ENCODE data around the gene ARID5A. TPM values are rescaled to one million over a fixed set of nuclear protein-coding genes. Genes with fewer than 3 reads are reported as not detected.

ARID5A gene
- total and polyA plus RNA-seq, 4 donors, result 12.5 to 61.9 (median 28.4) TPM

DNA sequence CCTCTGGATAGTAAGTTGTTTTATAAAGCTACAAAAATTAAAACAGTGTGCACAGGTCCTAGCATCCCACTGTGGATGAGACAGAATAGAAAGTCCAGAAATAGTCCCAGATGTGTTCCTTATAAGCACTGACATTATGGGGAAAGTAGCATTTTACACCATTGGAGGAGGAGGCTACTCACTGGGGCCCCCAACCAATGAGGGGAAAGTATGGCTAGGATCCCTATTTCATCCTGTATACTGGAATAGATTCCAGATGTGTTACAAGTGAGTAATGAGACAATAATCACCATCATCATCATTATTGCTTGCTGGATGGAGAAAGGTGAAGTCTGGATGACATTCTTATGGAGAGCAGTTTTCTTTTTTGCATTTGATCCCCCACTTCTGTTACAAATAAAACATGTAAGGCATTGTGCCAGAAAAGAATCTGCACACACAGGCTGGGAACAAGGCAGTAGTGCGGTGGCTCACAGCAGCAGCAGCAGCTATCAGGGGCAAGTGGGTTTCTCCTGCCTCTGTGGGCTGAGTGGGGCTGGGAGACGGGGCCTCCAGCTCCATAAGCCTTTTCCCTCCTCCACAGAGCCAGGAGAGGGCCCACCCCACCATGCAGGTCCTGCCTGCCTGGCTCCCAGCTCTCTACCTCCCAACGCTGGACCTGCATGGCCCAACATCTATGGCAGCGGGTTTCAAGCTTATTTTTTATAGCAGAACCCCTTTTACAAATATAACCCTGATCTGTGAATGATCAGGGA lies 5.0 kb downstream of the ARID5A start:
- DNase-seq, result no peak
- peaks cover 0 to 27% (median 0%) of the 10 kb centered on the region in 5 donors for H3K4me1 ChIP-seq (ENCODE audit: control insufficient read depth in 5 of 5, insufficient read depth in 5 of 5, low read length in 5 of 5)
- peaks cover 0 to 2% (median 0%) of the 10 kb centered on the region in 4 donors for H3K9me3 ChIP-seq (ENCODE audit: control insufficient read depth in 4 of 4, insufficient read depth in 3 of 4, low read length in 3 of 4)
- H3K27me3 ChIP-seq (ENCODE audit: control insufficient read depth in 3 of 3, insufficient read depth in 3 of 3, low read length in 2 of 3), result no peaks in the 10 kb centered on the region
- 94 to 95% methylated on average over 4 of the region's 4 CpGs for WGBS, 2 donors
- peaks cover 0 to 13% (median 0%) of the 10 kb centered on the region in 4 donors for H3K36me3 ChIP-seq (ENCODE audit: control insufficient read depth in 4 of 4, insufficient read depth in 4 of 4, low read length in 4 of 4)
- TF ChIP-seq, protein P1, sequence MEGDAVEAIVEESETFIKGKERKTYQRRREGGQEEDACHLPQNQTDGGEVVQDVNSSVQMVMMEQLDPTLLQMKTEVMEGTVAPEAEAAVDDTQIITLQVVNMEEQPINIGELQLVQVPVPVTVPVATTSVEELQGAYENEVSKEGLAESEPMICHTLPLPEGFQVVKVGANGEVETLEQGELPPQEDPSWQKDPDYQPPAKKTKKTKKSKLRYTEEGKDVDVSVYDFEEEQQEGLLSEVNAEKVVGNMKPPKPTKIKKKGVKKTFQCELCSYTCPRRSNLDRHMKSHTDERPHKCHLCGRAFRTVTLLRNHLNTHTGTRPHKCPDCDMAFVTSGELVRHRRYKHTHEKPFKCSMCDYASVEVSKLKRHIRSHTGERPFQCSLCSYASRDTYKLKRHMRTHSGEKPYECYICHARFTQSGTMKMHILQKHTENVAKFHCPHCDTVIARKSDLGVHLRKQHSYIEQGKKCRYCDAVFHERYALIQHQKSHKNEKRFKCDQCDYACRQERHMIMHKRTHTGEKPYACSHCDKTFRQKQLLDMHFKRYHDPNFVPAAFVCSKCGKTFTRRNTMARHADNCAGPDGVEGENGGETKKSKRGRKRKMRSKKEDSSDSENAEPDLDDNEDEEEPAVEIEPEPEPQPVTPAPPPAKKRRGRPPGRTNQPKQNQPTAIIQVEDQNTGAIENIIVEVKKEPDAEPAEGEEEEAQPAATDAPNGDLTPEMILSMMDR (IDR thresholded peaks at IDR 0.05; ENCODE audit: control extremely low read depth, extremely low read depth), result no peak
- H3K9ac ChIP-seq (ENCODE audit: insufficient read depth in 1 of 2, low read length in 2 of 2), result no peak overlapping the region
- no peak for ATAC-seq (ENCODE audit: insufficient read depth, low FRiP score)
- no peak overlapping the region for H3K27ac ChIP-seq (ENCODE audit: low read depth in 1 of 2, low read length in 1 of 2)
- H3K4me3 ChIP-seq, result no peak overlapping the region

DNA sequence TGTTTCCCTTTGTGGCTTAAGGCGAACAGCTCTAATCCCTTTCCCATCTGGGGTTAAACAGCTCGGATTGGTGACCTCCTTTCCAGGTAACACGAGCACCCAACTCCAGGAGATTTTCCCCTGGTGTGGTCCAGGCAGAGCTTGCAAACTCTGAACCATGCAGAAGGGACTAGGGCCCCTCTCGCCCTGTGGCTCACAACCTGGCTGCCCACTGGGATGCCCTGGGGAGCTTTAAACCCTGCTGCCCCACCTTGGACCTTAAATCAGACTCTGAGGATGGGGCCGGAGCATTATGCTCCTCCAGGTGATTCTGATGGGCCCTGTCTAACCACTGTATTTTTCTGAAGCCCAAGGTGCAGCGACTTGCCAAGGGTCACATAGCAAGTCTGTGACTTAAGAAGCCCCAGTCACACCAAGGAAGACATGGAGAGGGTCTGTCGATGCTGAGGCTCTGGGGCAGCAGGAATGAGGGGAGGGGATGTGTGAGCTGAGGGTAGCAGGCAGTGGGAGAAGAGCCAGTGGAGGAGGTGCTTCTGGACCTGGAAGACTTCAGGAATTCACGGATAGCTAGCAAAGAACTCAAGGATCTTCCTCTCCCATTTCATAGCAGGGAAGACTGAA lies 5.9 kb downstream of the ARID5A start:
- no peaks in the 10 kb centered on the region for H3K27me3 ChIP-seq (ENCODE audit: control insufficient read depth in 3 of 3, insufficient read depth in 3 of 3, low read length in 2 of 3)
- no peak overlapping the region for H3K4me3 ChIP-seq
- H3K9me3 ChIP-seq (ENCODE audit: control insufficient read depth in 4 of 4, insufficient read depth in 3 of 4, low read length in 3 of 4), result peaks cover 0 to 2% (median 0%) of the 10 kb centered on the region in 4 donors
- TF ChIP-seq, protein P1 (IDR thresholded peaks at IDR 0.05; ENCODE audit: control extremely low read depth, extremely low read depth), result no peak
- no peak overlapping the region for H3K9ac ChIP-seq (ENCODE audit: insufficient read depth in 1 of 2, low read length in 2 of 2)
- ATAC-seq (ENCODE audit: insufficient read depth, low FRiP score), result no peak
- no peak for DNase-seq
- H3K27ac ChIP-seq (ENCODE audit: low read depth in 1 of 2, low read length in 1 of 2), result no peak overlapping the region
- peaks cover 0 to 27% (median 0%) of the 10 kb centered on the region in 5 donors for H3K4me1 ChIP-seq (ENCODE audit: control insufficient read depth in 5 of 5, insufficient read depth in 5 of 5, low read length in 5 of 5)
- WGBS, 2 donors, result 94 to 97% methylated on average over 8 of the region's 8 CpGs
- H3K36me3 ChIP-seq (ENCODE audit: control insufficient read depth in 4 of 4, insufficient read depth in 4 of 4, low read length in 4 of 4), result peaks cover 0 to 19% (median 0%) of the 10 kb centered on the region in 4 donors

DNA sequence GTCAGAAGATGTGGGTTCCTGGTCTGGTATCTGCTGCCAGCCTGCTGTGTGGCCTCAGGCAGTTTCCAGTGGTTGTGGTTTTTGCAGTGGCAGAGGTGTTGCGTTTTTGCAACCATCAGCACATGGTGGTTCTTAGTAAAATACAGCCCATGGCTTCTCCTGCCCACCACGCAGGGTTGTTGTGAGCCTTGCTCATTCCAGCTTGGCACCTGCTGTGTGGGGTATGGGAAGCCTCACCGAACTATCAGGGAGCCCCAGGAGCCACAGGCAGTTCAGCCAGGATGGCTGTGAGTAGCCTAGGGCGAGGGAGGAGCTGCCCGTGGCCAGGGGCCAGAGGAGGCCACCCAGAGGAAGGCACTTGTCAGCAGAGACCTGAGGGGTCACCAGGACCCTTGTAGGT lies 9.8 kb downstream of the ARID5A start:
- no peak overlapping the region for H3K4me3 ChIP-seq
- H3K27me3 ChIP-seq (ENCODE audit: control insufficient read depth in 3 of 3, insufficient read depth in 3 of 3, low read length in 2 of 3), result no peaks in the 10 kb centered on the region
- peaks cover 0 to 2% (median 0%) of the 10 kb centered on the region in 4 donors for H3K9me3 ChIP-seq (ENCODE audit: control insufficient read depth in 4 of 4, insufficient read depth in 3 of 4, low read length in 3 of 4)
- H3K4me1 ChIP-seq (ENCODE audit: control insufficient read depth in 5 of 5, insufficient read depth in 5 of 5, low read length in 5 of 5), result peaks cover 0 to 14% (median 4%) of the 10 kb centered on the region in 5 donors
- ATAC-seq (ENCODE audit: insufficient read depth, low FRiP score), result no peak
- 90 to 91% methylated on average over 5 of the region's 5 CpGs for WGBS, 2 donors
- TF ChIP-seq, protein P1 (IDR thresholded peaks at IDR 0.05; ENCODE audit: control extremely low read depth, extremely low read depth), result no peak
- H3K27ac ChIP-seq (ENCODE audit: low read depth in 1 of 2, low read length in 1 of 2), result no peak overlapping the region
- no peak overlapping the region for H3K9ac ChIP-seq (ENCODE audit: insufficient read depth in 1 of 2, low read length in 2 of 2)
- H3K36me3 ChIP-seq (ENCODE audit: control insufficient read depth in 4 of 4, insufficient read depth in 4 of 4, low read length in 4 of 4), result peaks cover 0 to 50% (median 0%) of the 10 kb centered on the region in 4 donors
- no peak for DNase-seq
